Measurements from ENCODE around the gene TCP1.
"Not testable (repeated sequence)": the region's sequence is repeated elsewhere in the genome, so short reads cannot be mapped to it uniquely, and the experiment has no call there.

Gene TCP1

GRCh38 chr6:159732550-159732949, 56.9 kb downstream of the TCP1 start:
- not testable (repeated sequence) for DNase-seq

- no peak for DNase-seq
Measured at GRCh38 chr6:159730332-159730676, 59.1 kb downstream of the TCP1 start.

DNA sequence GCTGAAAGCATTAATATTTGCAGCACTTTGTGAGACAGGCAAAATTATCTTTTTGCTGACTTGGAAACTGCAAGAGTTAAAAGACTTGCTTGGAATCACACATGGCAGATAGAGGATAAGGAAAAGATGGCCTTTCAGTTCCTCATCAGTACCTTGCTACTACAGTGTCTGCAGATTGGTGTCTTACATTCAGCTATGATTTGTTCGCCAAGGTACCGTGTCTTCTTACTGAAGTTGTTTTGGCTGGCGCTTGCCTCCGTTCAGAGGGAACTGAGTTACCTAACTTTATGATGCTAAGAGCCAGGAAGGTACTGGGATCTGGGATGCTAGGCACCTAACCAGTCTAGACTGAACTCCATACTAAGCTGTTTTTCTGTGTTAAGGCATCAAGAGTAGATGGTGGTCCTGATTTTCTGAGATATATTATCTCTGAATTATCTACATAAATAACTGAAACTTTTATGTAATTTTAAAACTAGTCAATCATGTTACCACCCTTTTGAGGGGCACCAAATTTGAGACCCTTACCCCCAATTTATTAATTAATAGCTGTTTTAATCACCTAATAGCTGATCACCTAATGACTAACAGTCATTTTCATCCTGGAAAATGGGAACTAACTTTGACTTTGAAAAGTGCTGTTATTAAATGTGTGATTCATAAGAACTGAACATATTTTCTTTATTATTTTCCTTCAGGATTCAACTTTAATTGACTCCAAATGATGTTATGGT, 59.6 kb downstream of the TCP1 start:
- DNase-seq = peak; percentile 10

GRCh38 chr6:159728531-159728964, 60.9 kb downstream of the TCP1 start:
- DNase-seq = peak; percentile 19
